Keratinocyte (primary cell): Measurements from ENCODE around the gene OPRD1. TPM values are rescaled to one million over a fixed set of nuclear protein-coding genes. Genes with fewer than 3 reads are reported as not detected.
"Not testable (repeated sequence)": the region's sequence is repeated elsewhere in the genome, so short reads cannot be mapped to it uniquely, and the experiment has no call there.

ENCODE experiments used
- DNase-seq: peaks from one replicate; pipeline ENCODE4 v3.0.0-alpha.2; 2011; ENCODE audit warnings: low read depth, missing footprints, low spot score
- FAIRE-seq: peaks from 2 replicates; lab custom pipeline; 2011; peaks lifted over from hg19 to GRCh38; lab: Jason Lieb, UNC
- H2AFZ ChIP-seq: 2 replicates; pipeline ENCODE4 v1.6.0; 2012; ENCODE audit warnings: low read length, control low read depth, inconsistent platforms; ENCODE audit not compliant: control insufficient read depth
- H3K27ac ChIP-seq: 2 replicates; pipeline ENCODE4 v1.5.1; 2011; ENCODE audit warnings: low read length; ENCODE audit not compliant: control insufficient read depth, insufficient read depth
- H3K27me3 ChIP-seq: 3 replicates; pipeline ENCODE4 v1.6.0; 2011; ENCODE audit warnings: low read length; ENCODE audit not compliant: control insufficient read depth, insufficient read depth; ENCODE audit errors: extremely low read depth
- H3K36me3 ChIP-seq, 2 experiments: 2 replicates in 1 of 2; 3 replicates in 1 of 2; pipeline ENCODE4 v1.5.1; 2011; ENCODE audit warnings: low read length in 2 of 2, mild to moderate bottlenecking in 1 of 2; ENCODE audit not compliant: control insufficient read depth in 2 of 2, insufficient read depth in 2 of 2; ENCODE audit errors: extremely low read depth in 1 of 2
- H3K4me1 ChIP-seq: 3 replicates; pipeline ENCODE4 v1.5.1; 2011; ENCODE audit warnings: low read length; ENCODE audit not compliant: control insufficient read depth, insufficient read depth; ENCODE audit errors: extremely low read depth
- H3K4me2 ChIP-seq: 3 replicates; pipeline ENCODE4 v1.6.0; 2011; ENCODE audit warnings: low read depth, low read length; ENCODE audit not compliant: control insufficient read depth, insufficient read depth; ENCODE audit errors: extremely low read depth
- H3K4me3 ChIP-seq, 3 experiments: fragments of 200-600 bp in 1 of 3; sonication (generic) in 1 of 3; 2 replicates in 2 of 3; 3 replicates in 1 of 3; pipeline ENCODE4 v1.5.1; 2011 to 2016; ENCODE audit warnings: low read length in 3 of 3, mild to moderate bottlenecking in 3 of 3, control low read depth in 2 of 3, inconsistent platforms in 1 of 3, low read depth in 1 of 3, mixed read lengths in 1 of 3, mixed run types in 1 of 3, moderate library complexity in 1 of 3; ENCODE audit not compliant: control insufficient read depth in 2 of 3, insufficient read depth in 2 of 3; ENCODE audit errors: extremely low read depth in 1 of 3
- H3K79me2 ChIP-seq: 2 replicates; pipeline ENCODE4 v1.6.0; 2012; ENCODE audit warnings: low read length; ENCODE audit not compliant: control insufficient read depth, insufficient read depth
- H3K9ac ChIP-seq: 3 replicates; pipeline ENCODE4 v1.6.0; 2011; ENCODE audit warnings: low read length; ENCODE audit not compliant: control insufficient read depth, insufficient read depth; ENCODE audit errors: extremely low read depth
- H3K9me1 ChIP-seq: 3 replicates; pipeline ENCODE4 v1.6.0; 2011; ENCODE audit warnings: low read length; ENCODE audit not compliant: control insufficient read depth, insufficient read depth; ENCODE audit errors: extremely low read depth
- H3K9me3 ChIP-seq: 2 replicates; pipeline ENCODE4 v1.5.1; 2012; ENCODE audit warnings: low read depth, low read length; ENCODE audit not compliant: control insufficient read depth
- H4K20me1 ChIP-seq: 3 replicates; pipeline ENCODE4 v1.6.0; 2011; ENCODE audit warnings: low read length; ENCODE audit not compliant: control insufficient read depth, insufficient read depth; ENCODE audit errors: extremely low read depth
- CTCF ChIP-seq, 3 experiments: IDR thresholded peaks in 1 of 3; conservative IDR thresholded peaks in 1 of 3; optimal IDR thresholded peaks in 1 of 3; 2 replicates in 2 of 3; 3 replicates in 1 of 3; pipeline versions ENCODE3 to v1.5.1; 2011; ENCODE audit warnings: low read length in 3 of 3, mild to moderate bottlenecking in 3 of 3, moderate library complexity in 2 of 3, control low read depth in 1 of 3, inconsistent platforms in 1 of 3; ENCODE audit not compliant: insufficient read depth in 2 of 3; ENCODE audit errors: extremely low read depth in 1 of 3
- EZH2 ChIP-seq: IDR thresholded peaks from one replicate; pipeline ENCODE4 v1.6.1; 2012; ENCODE audit warnings: inconsistent platforms, mild to moderate bottlenecking, low read length, moderate library complexity
- dilution Hi-C: fragments of 300-500 bp; cut with MboI; formaldehyde crosslinking; loops from one replicate; pipeline ENCODE4 v1.7.0; 2020; ENCODE audit warnings: low sequenced_read_pairs; ENCODE audit not compliant: extremely low pct_ligation_motif_present
- polyA plus RNA-seq, 5 experiments: library from polyadenylated mRNA; depleted of rRNA in 3 of 5; stranded (reverse) in 3 of 5; stranded (forward) in 1 of 5; unstranded in 1 of 5; fragments of >200 nt; gene quantifications; 1 replicate in 1 of 5; 2 replicates in 3 of 5; 3 replicates in 1 of 5; pipeline versions ENCODE4 v1.2.1 to v1.2.3, GENCODE V29; 2011 to 2012; ENCODE audit warnings: missing spikeins in 2 of 5, low read depth in 1 of 5, low replicate concordance in 1 of 5

Gene OPRD1
- polyA plus RNA-seq, 1 donor (not counting 4 experiments of a cell fraction or from before 2014, with no cell fraction given), result not detected

GRCh38 chr1:28869952-28870351 is 58.0 kb downstream of the OPRD1 start:
- Histone ChIP-seq H3K9me3 (no peaks in the 10 kb centered on the region), H4K20me1 (no peaks in the 10 kb centered on the region), H3K27ac (no peak overlapping the region), H3K27me3 (peaks cover 2% of the 10 kb centered on the region), H3K4me2 (no peak overlapping the region), H3K9ac (no peak overlapping the region), H3K36me3 (no peaks in the 10 kb centered on the region), H3K4me3 (no peak overlapping the region), H2AFZ (no peak overlapping the region), H3K79me2 (no peaks in the 10 kb centered on the region), H3K9me1 (no peaks in the 10 kb centered on the region), H3K4me1 (no peaks in the 10 kb centered on the region)
- dilution Hi-C loops, result no loop called here
- FAIRE-seq, result no peak
- no peak for TF ChIP-seq EZH2
- no peak for TF ChIP-seq CTCF (optimal IDR thresholded peaks at IDR 0.05 in 1 of 3, IDR thresholded peaks at IDR 0.05 in 1 of 3, conservative IDR thresholded peaks at IDR 0.05 in 1 of 3; ENCODE audit: extremely low read depth in 1 of 3, insufficient read depth in 2 of 3, low read length in 3 of 3)
- DNase-seq, result no peak

- dilution Hi-C loops, result no loop called here
- Histone ChIP-seq H3K9me3 (no peaks in the 10 kb centered on the region), H3K9ac (no peak overlapping the region), H3K27ac (no peak overlapping the region), H3K4me2 (no peak overlapping the region), H4K20me1 (no peaks in the 10 kb centered on the region), H3K4me3 (no peak overlapping the region), H3K9me1 (no peaks in the 10 kb centered on the region), H3K4me1 (no peaks in the 10 kb centered on the region), H3K27me3 (no peaks in the 10 kb centered on the region), H3K36me3 (no peaks in the 10 kb centered on the region), H2AFZ (no peak overlapping the region), H3K79me2 (no peaks in the 10 kb centered on the region)
- FAIRE-seq (no peak), DNase-seq (no peak)
- TF ChIP-seq CTCF (optimal IDR thresholded peaks at IDR 0.05 in 1 of 3, IDR thresholded peaks at IDR 0.05 in 1 of 3, conservative IDR thresholded peaks at IDR 0.05 in 1 of 3; ENCODE audit: extremely low read depth in 1 of 3, insufficient read depth in 2 of 3, low read length in 3 of 3) (no peak), EZH2 (no peak)
Measured at GRCh38 chr1:28871631-28872401, 59.8 kb downstream of the OPRD1 start.

GRCh38 chr1:28875134-28875533 is 63.2 kb downstream of the OPRD1 start:
- H3K36me3 ChIP-seq, H3K4me3 ChIP-seq, H3K4me2 ChIP-seq, dilution Hi-C loops, H3K9me3 ChIP-seq, H3K9ac ChIP-seq, H3K4me1 ChIP-seq, H3K9me1 ChIP-seq, H3K79me2 ChIP-seq, DNase-seq, H3K27ac ChIP-seq, H2AFZ ChIP-seq, FAIRE-seq, H4K20me1 ChIP-seq, H3K27me3 ChIP-seq: not testable (repeated sequence)
